PC-9 (cell line): ENCODE data around the gene RYR1.

ENCODE experiments used
- EZH2 ChIP-seq: fragments of 200-600 bp; sonication (generic); IDR thresholded peaks from 2 replicates; pipeline ENCODE4 v1.8.0; 2017; ENCODE audit warnings: antibody characterized with exemption, low read depth
- TF ChIP-seq, protein P1 (sequence below): fragments of 200-600 bp; sonication (generic); conservative IDR thresholded peaks from 2 replicates; pipeline ENCODE4 v1.6.1; 2017; ENCODE audit warnings: mixed run types, antibody characterized with exemption, mild to moderate bottlenecking, moderate library complexity

DNA sequence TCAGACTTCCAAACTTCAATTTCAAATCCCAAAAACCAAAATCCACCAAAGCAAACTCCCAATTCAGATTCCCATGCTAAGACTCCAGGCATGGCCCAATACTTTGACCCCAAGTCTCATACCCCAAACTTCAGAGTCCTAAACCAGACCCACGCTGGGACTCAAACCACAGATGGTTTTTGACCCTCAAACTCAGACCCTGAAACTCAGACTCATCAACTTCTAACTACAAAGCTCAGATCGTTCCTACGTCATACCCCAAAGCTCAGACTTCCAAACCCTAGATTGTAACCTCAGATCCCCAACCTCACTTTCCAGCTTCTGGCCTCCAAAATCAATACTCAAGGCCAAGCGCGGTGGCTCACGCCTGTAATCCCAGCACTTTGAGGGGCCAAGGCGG, 11.9 kb downstream of the RYR1 start:
- TF ChIP-seq, protein P1, sequence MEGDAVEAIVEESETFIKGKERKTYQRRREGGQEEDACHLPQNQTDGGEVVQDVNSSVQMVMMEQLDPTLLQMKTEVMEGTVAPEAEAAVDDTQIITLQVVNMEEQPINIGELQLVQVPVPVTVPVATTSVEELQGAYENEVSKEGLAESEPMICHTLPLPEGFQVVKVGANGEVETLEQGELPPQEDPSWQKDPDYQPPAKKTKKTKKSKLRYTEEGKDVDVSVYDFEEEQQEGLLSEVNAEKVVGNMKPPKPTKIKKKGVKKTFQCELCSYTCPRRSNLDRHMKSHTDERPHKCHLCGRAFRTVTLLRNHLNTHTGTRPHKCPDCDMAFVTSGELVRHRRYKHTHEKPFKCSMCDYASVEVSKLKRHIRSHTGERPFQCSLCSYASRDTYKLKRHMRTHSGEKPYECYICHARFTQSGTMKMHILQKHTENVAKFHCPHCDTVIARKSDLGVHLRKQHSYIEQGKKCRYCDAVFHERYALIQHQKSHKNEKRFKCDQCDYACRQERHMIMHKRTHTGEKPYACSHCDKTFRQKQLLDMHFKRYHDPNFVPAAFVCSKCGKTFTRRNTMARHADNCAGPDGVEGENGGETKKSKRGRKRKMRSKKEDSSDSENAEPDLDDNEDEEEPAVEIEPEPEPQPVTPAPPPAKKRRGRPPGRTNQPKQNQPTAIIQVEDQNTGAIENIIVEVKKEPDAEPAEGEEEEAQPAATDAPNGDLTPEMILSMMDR, result no peak
- no peak for TF ChIP-seq EZH2
